Activated CD8-positive, alpha-beta memory T cell treated with anti-CD3 and anti-CD28 coated beads for 4 hours (primary cell): Measurements from ENCODE around the gene COL4A1.

ENCODE experiments used
- DNase-seq, 2 donors: peaks; one replicate each; pipeline ENCODE4 v3.0.0-alpha.2; 2020; ENCODE audit warnings: low read depth in 2 of 2

COL4A1 gene

GRCh38 chr13:110294146-110294545, 12.8 kb downstream of the COL4A1 start:
- DNase-seq, result no peak

- no peak for DNase-seq
These were observed 13.3 kb downstream of the COL4A1 start for GRCh38 chr13:110293649-110294048.

GRCh38 chr13:110293037-110293436, 13.9 kb downstream of the COL4A1 start:
- DNase-seq, result no peak

- DNase-seq, result no peak
These were observed 15.7 kb downstream of the COL4A1 start for GRCh38 chr13:110291286-110291685.

GRCh38 chr13:110290826-110291225, 16.1 kb downstream of the COL4A1 start:
- no peak for DNase-seq

GRCh38 chr13:110290153-110290552, 16.8 kb downstream of the COL4A1 start:
- DNase-seq, result no peak

- DNase-seq, result no peak
These were observed 17.3 kb downstream of the COL4A1 start for GRCh38 chr13:110289661-110290060.

- DNase-seq, result no peak
These were observed 17.8 kb downstream of the COL4A1 start for GRCh38 chr13:110289174-110289573.

GRCh38 chr13:110286833-110287819, 19.8 kb downstream of the COL4A1 start:
- no peak for DNase-seq

- DNase-seq, result no peak
These were observed 20.7 kb downstream of the COL4A1 start for GRCh38 chr13:110285991-110286832.

GRCh38 chr13:110284779-110285484, 22.0 kb downstream of the COL4A1 start:
- no peak for DNase-seq

- no peak for DNase-seq
These were observed 23.0 kb downstream of the COL4A1 start for GRCh38 chr13:110283736-110284517.

- no peak for DNase-seq
These were observed 24.6 kb downstream of the COL4A1 start for GRCh38 chr13:110282316-110282841.

GRCh38 chr13:110281736-110282135, 25.2 kb downstream of the COL4A1 start:
- no peak for DNase-seq

- no peak for DNase-seq
These were observed 25.8 kb downstream of the COL4A1 start for GRCh38 chr13:110280985-110281688.

GRCh38 chr13:110280231-110280813, 26.6 kb downstream of the COL4A1 start:
- DNase-seq, result no peak

- no peak for DNase-seq
These were observed 27.3 kb downstream of the COL4A1 start for GRCh38 chr13:110279684-110280083.

GRCh38 chr13:110278859-110279258, 28.1 kb downstream of the COL4A1 start:
- no peak for DNase-seq

- DNase-seq, result no peak
These were observed 29.5 kb downstream of the COL4A1 start for GRCh38 chr13:110277357-110277975.
